ENCODE data around the gene TRIM32.

- TF ChIP-seq CTCF (IDR thresholded peaks at IDR 0.05; ENCODE audit: insufficient read depth, low read depth, low read length) (no peak), EZH2 (IDR thresholded peaks at IDR 0.05; ENCODE audit: insufficient read depth, low read length) (no peak)
These were observed 422 bp upstream of the TRIM32 start for GRCh38 chr9:116686693-116687073.

Measured in astrocyte (in vitro differentiated cells and primary cell).